Esophagus (tissue), 2 donors: ENCODE measurements around the gene DAND5. TPM values are rescaled to one million over a fixed set of nuclear protein-coding genes. Genes with fewer than 3 reads are reported as not detected.

Experiments used
- H3K27ac ChIP-seq, 2 donors: one replicate each; pipeline ENCODE4 v1.5.1; 2013; ENCODE audit warnings: low read depth in 2 of 2, mild to moderate bottlenecking in 2 of 2, inconsistent platforms in 1 of 2, low read length in 1 of 2, moderate library complexity in 1 of 2
- H3K27me3 ChIP-seq, 2 donors: one replicate each; pipeline ENCODE4 v1.6.1; 2013; ENCODE audit warnings: low read length in 2 of 2, control low read depth in 1 of 2, mild to moderate bottlenecking in 1 of 2; ENCODE audit not compliant: insufficient read depth in 2 of 2, control insufficient read depth in 1 of 2
- H3K36me3 ChIP-seq, 2 donors: one replicate each; pipeline ENCODE4 v1.6.1; 2013; ENCODE audit warnings: low read length in 1 of 2; ENCODE audit not compliant: control insufficient read depth in 2 of 2, insufficient read depth in 2 of 2
- H3K4me1 ChIP-seq, 2 donors: one replicate each; pipeline ENCODE4 v1.6.1; 2013; ENCODE audit warnings: low read length in 1 of 2; ENCODE audit not compliant: control insufficient read depth in 2 of 2, insufficient read depth in 2 of 2
- H3K4me3 ChIP-seq, 2 donors: one replicate each; pipeline ENCODE4 v1.5.1; 2013; ENCODE audit warnings: low read length in 2 of 2, mild to moderate bottlenecking in 2 of 2, low read depth in 1 of 2, moderate library complexity in 1 of 2
- H3K9me3 ChIP-seq, 2 donors: one replicate each; pipeline ENCODE4 v1.6.1; 2013; ENCODE audit warnings: mild to moderate bottlenecking in 2 of 2, low read depth in 1 of 2, low read length in 1 of 2, moderate library complexity in 1 of 2; ENCODE audit not compliant: control insufficient read depth in 2 of 2, insufficient read depth in 1 of 2
- WGBS, 2 donors: extraction: QIAGEN DNeasy Blood & Tissue Kit; methylation state at CpG; one replicate each; pipeline ENCODE4 v1.1.7; 2013; 5-methylcytosine and 5-hydroxymethylcytosine counted together
- polyA plus RNA-seq, 2 donors: library from polyadenylated mRNA; stranded (reverse); fragments of 200-250 nt; gene quantifications; one replicate each; pipeline ENCODE4 v1.2.3, GENCODE V29; 2013
- donor health status: healthy with polysubstance abuse.
- donor health status: Bipolar disorder and iron deficiency.

The DAND5 gene
- polyA plus RNA-seq, 2 donors: not detected

DNA sequence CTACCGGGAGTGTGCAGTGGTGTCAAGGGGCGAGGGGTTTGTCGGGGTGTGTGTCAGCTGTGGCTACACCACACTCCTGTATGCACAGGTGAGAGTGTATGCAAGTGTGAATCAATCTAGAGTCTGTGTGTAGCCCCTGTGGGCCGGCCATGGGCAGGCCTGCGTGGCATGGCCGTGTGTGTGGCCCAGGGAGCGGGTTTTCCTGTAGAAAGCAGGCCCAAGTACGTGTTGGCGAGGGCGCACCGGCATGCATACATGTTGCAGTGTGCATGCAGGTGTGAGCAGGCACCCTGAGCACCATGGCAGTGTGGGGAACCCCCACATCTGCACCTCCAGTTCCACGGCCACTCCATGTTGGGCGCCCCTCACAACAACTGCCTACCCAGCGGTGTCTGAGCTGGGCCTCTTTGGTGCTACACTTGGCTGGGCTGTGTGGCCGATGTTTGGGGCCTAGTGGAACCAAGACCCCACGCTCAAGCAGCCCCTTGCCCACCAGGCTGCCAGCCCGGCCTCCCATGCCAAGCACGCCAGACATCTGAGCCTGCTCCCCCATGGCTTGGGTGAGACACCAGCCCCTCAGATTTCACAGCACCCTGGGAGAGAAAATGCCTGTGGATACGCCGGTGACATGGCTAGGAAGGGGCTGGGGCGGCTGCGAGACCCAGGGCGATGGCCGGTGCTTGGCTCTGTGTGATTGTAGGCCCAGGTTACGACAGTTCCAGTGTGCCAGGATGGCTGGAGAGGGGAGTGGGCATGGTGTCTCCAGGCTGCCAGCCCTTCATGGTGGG lies 28.0 kb downstream of the DAND5 start:
- Histone ChIP-seq H3K4me1 (peaks cover 6 to 42% of the 10 kb centered on the region in 2 donors), H3K27me3 (no peaks in the 10 kb centered on the region), H3K36me3 (peaks cover 0 to 10% of the 10 kb centered on the region in 2 donors), H3K27ac (peak overlapping the region; percentile 89 to 92), H3K4me3 (peak overlapping the region; percentile 88 to 97), H3K9me3 (no peaks in the 10 kb centered on the region)
- WGBS, 2 donors: 44 to 65% methylated on average over 25 of the region's 25 CpGs

GRCh38 chr19:12997967-12998940 lies 28.9 kb downstream of the DAND5 start:
- 45 to 65% methylated on average over 32 of the region's 32 CpGs for WGBS, 2 donors
- H3K4me1 ChIP-seq: peaks cover 6 to 48% of the 10 kb centered on the region in 2 donors
- no peaks in the 10 kb centered on the region for H3K9me3 ChIP-seq
- no peaks in the 10 kb centered on the region for H3K27me3 ChIP-seq
- H3K27ac ChIP-seq: peak overlapping the region; percentile 89 to 92
- peaks cover 0 to 12% of the 10 kb centered on the region in 2 donors for H3K36me3 ChIP-seq
- H3K4me3 ChIP-seq: peak overlapping the region in 1 of 2 donors; percentile 97

DNA sequence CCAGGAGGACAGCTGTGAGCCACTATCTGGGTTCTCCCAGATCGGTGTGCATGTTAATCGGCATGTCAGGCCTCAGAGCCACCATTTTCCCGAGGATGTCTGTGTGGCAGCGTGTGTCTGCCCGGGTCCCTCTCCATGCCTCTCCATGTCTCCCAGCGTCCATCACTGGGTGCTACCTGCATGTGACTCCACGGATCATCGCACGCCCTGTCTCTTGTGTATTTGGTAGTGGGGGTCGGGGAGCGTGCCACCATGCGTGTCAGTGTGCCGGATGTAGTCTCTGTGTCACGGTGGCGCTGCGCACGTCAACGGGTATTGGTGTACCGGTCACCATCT lies 31.8 kb downstream of the DAND5 start:
- no peaks in the 10 kb centered on the region for H3K9me3 ChIP-seq
- no peaks in the 10 kb centered on the region for H3K27me3 ChIP-seq
- no peak overlapping the region for H3K4me3 ChIP-seq
- peaks cover 0 to 15% of the 10 kb centered on the region in 2 donors for H3K36me3 ChIP-seq
- peaks cover 10 to 61% of the 10 kb centered on the region in 2 donors for H3K4me1 ChIP-seq
- peak overlapping the region; percentile 89 to 92 for H3K27ac ChIP-seq
- WGBS, 2 donors: 49 to 68% methylated on average over 19 of the region's 19 CpGs

- H3K4me3 ChIP-seq: peak overlapping the region; percentile 0 to 30
- H3K27ac ChIP-seq: peak overlapping the region; percentile 89 to 92
- peaks cover 0 to 15% of the 10 kb centered on the region in 2 donors for H3K36me3 ChIP-seq
- H3K4me1 ChIP-seq: peaks cover 10 to 66% of the 10 kb centered on the region in 2 donors
- H3K27me3 ChIP-seq: no peaks in the 10 kb centered on the region
- WGBS, 2 donors: 34 to 58% methylated on average over 34 to 41 of the region's 41 CpGs
- H3K9me3 ChIP-seq: no peaks in the 10 kb centered on the region
Measured at GRCh38 chr19:13001502-13002165, 32.3 kb downstream of the DAND5 start.

DNA sequence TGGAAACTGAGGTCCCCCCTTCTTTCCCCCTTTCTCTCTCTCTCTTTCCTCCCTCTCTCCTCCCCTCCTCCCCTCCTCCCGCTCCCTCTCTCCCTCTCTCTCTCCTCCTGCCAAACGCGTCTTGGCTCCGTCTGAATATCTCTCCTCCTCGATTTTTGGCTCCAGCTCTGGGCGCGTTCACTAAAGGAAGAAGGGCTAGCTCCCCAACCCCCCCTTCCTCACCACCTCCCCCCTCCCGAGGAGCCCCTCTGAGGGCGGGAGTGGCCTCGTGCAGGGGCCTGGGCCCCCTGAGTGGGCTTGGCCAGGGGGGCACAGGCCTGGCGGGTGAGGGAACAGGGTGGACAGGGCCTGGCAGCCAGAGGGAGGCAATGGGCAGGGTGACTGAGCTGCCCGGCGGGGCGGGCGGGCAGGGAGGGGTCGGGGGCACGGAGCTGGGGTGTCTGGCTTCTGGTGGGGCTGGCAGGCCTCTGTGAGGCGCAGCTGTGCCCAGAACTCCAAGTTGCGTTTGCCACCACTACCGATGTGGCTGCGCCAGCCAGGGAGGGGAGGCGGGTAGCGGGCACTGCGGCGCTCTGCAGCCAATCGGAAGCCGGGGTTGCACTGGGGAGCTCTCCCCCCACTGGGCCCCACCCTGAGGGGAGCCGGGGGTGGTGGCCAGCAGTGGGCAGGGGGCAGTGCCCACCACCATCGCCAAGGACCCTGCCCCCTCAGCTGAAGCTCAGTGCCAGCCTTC lies 33.0 kb downstream of the DAND5 start:
- peak overlapping the region; percentile 0 to 30 for H3K4me3 ChIP-seq
- H3K27me3 ChIP-seq: no peaks in the 10 kb centered on the region
- peaks cover 0 to 12% of the 10 kb centered on the region in 2 donors for H3K36me3 ChIP-seq
- 26 to 49% methylated on average over 24 to 29 of the region's 29 CpGs for WGBS, 2 donors
- no peaks in the 10 kb centered on the region for H3K9me3 ChIP-seq
- H3K27ac ChIP-seq: peak overlapping the region; percentile 89 to 92
- H3K4me1 ChIP-seq: peaks cover 11 to 68% of the 10 kb centered on the region in 2 donors

- Histone ChIP-seq H3K4me3 (no peak overlapping the region), H3K4me1 (peaks cover 16 to 68% of the 10 kb centered on the region in 2 donors), H3K36me3 (peaks cover 0 to 10% of the 10 kb centered on the region in 2 donors), H3K27me3 (no peaks in the 10 kb centered on the region), H3K9me3 (no peaks in the 10 kb centered on the region), H3K27ac (peak overlapping the region; percentile 89 to 92)
- WGBS, 2 donors: 40 to 57% methylated on average over 15 of the region's 15 CpGs
Measured at GRCh38 chr19:13003081-13003480, 33.7 kb downstream of the DAND5 start.

- peaks cover 18 to 73% of the 10 kb centered on the region in 2 donors for H3K4me1 ChIP-seq
- H3K4me3 ChIP-seq: no peak overlapping the region
- 48 to 53% methylated on average over 7 of the region's 7 CpGs for WGBS, 2 donors
- H3K27ac ChIP-seq: peak overlapping the region; percentile 89 to 92
- H3K27me3 ChIP-seq: no peaks in the 10 kb centered on the region
- no peaks in the 10 kb centered on the region for H3K9me3 ChIP-seq
- H3K36me3 ChIP-seq: peaks cover 0 to 5% of the 10 kb centered on the region in 2 donors
Measured at GRCh38 chr19:13004273-13004672, 34.9 kb downstream of the DAND5 start.

DNA sequence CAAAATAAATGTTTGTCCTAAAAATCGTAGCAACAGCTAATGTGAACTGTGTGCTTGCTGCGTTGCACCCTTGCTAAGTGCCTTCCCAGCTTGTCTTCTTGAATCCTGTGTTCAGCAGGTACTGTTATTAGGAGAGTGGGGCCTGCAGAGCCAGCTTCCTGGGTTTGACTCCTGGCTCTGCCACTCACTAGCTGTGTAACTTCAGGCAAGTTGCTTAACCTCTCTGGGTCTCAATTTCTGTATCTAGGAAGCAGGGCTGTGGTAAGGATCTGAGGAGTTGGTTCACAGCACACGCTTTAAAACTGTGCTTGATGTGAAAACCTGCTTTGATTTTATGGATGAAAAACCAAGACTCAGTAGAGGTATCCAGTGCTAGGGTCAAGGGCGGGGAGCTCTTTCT lies 35.9 kb downstream of the DAND5 start:
- H3K27ac ChIP-seq: peak overlapping the region; percentile 89 to 92
- peaks cover 0 to 5% of the 10 kb centered on the region in 2 donors for H3K36me3 ChIP-seq
- H3K4me1 ChIP-seq: peaks cover 21 to 75% of the 10 kb centered on the region in 2 donors
- H3K9me3 ChIP-seq: no peaks in the 10 kb centered on the region
- 58 to 73% methylated on average over 4 of the region's 4 CpGs for WGBS, 2 donors
- no peaks in the 10 kb centered on the region for H3K27me3 ChIP-seq
- no peak overlapping the region for H3K4me3 ChIP-seq
